WTC11 (cell line): Measurements from ENCODE around the gene HPN. TPM values are rescaled to one million over a fixed set of nuclear protein-coding genes. Genes with fewer than 3 reads are reported as not detected.
"Not testable (repeated sequence)": the region's sequence is repeated elsewhere in the genome, so short reads cannot be mapped to it uniquely, and the experiment has no call there.

Experiments used
- ATAC-seq: fragments of 200-7000 bp; cut with Tn5 transposase; 2 replicates; pipeline ENCODE4 v1.10.0; 2021; ENCODE audit warnings: mild to moderate bottlenecking, moderate library complexity
- CTCF ChIA-PET: fragments of 300-600 bp; sonication (Branson Sonifier 250); formaldehyde crosslinking; loops from one replicate; lab custom pipeline; 2021; ENCODE audit warnings: antibody characterized with exemption; lab: Charles Lee
- POLR2A ChIA-PET: fragments of 350-600 bp; sonication (Branson Sonifier 250); formaldehyde crosslinking; loops from one replicate; lab custom pipeline; 2021; ENCODE audit warnings: antibody characterized with exemption; lab: Charles Lee
- DNase-seq: peaks from one replicate; pipeline ENCODE4 v3.0.0; 2021; ENCODE audit warnings: low spot score
- H3K27ac Mint-ChIP-seq: 2 replicates; pipeline ENCODE4 v1.8.0; 2021; ENCODE audit warnings: mixed read lengths
- H3K27me3 Mint-ChIP-seq: 2 replicates; pipeline ENCODE4 v1.8.0; 2021; ENCODE audit warnings: low read depth, mild to moderate bottlenecking, moderate library complexity, mixed read lengths
- H3K36me3 Mint-ChIP-seq: 2 replicates; pipeline ENCODE4 v1.8.0; 2021; ENCODE audit warnings: mixed read lengths
- H3K4me1 Mint-ChIP-seq: 2 replicates; pipeline ENCODE4 v1.8.0; 2022; ENCODE audit warnings: mixed read lengths
- H3K4me3 Mint-ChIP-seq: 2 replicates; pipeline ENCODE4 v1.8.0; 2021; ENCODE audit warnings: mild to moderate bottlenecking, moderate library complexity, mixed read lengths
- H3K9me3 Mint-ChIP-seq: 2 replicates; pipeline ENCODE4 v1.8.0; 2021; ENCODE audit warnings: mixed read lengths
- MYBL2 ChIP-seq: sonication (generic); formaldehyde crosslinking; IDR thresholded peaks from 2 replicates; pipeline ENCODE4 v1.8.1; 2023; ENCODE audit warnings: mild to moderate bottlenecking, moderate library complexity, missing genetic modification reagents
- SP1 ChIP-seq: sonication (generic); formaldehyde crosslinking; conservative IDR thresholded peaks from 2 replicates; pipeline ENCODE4 v1.8.1; 2022; ENCODE audit warnings: missing genetic modification reagents
- TEAD1 ChIP-seq: sonication (generic); formaldehyde crosslinking; IDR thresholded peaks from 2 replicates; pipeline ENCODE4 v1.8.0; 2022; ENCODE audit warnings: mild to moderate bottlenecking, missing genetic modification reagents
- ZNF121 ChIP-seq: sonication (generic); formaldehyde crosslinking; IDR thresholded peaks from 2 replicates; pipeline ENCODE4 v1.8.0; 2023; ENCODE audit warnings: missing genetic modification reagents
- ZNF232 ChIP-seq: sonication (generic); formaldehyde crosslinking; IDR thresholded peaks from 2 replicates; pipeline ENCODE4 v1.8.0; 2022; ENCODE audit warnings: mild to moderate bottlenecking, missing genetic modification reagents
- ZNF416 ChIP-seq: fragments of 250-450 bp; sonication (Bioruptor Pico); IDR thresholded peaks from 2 replicates; pipeline ENCODE4 v1.9.0; 2021; ENCODE audit warnings: mild to moderate bottlenecking, inconsistent platforms
- total RNA-seq: library from RNA; stranded (reverse); gene quantifications from 3 replicates; pipeline ENCODE4 v1.2.3, GENCODE V29; 2021
- TF ChIP-seq, protein P1 (sequence below): fragments of 200-600 bp; IDR thresholded peaks from 2 replicates; pipeline ENCODE4 v1.8.0; 2022; ENCODE audit warnings: antibody characterized with exemption
- TF ChIP-seq, protein P2 (sequence below): sonication (generic); formaldehyde crosslinking; IDR thresholded peaks from 2 replicates; pipeline ENCODE4 v1.8.1; 2023; ENCODE audit warnings: mild to moderate bottlenecking, missing genetic modification reagents
- TF ChIP-seq, protein P3 (sequence below): sonication (generic); formaldehyde crosslinking; IDR thresholded peaks from 2 replicates; pipeline ENCODE4 v1.8.1; 2023; ENCODE audit warnings: mild to moderate bottlenecking, moderate library complexity, missing genetic modification reagents
- TF ChIP-seq, protein P4 (sequence below): sonication (generic); formaldehyde crosslinking; IDR thresholded peaks from 2 replicates; pipeline ENCODE4 v1.8.1; 2023; ENCODE audit warnings: mild to moderate bottlenecking, missing genetic modification reagents, moderate library complexity
- TF ChIP-seq, protein P5 (sequence below): sonication (generic); formaldehyde crosslinking; IDR thresholded peaks from 2 replicates; pipeline ENCODE4 v1.8.0; 2023; ENCODE audit warnings: missing genetic modification reagents, mild to moderate bottlenecking, borderline replicate concordance
- TF ChIP-seq, protein P6 (sequence below): sonication (generic); formaldehyde crosslinking; IDR thresholded peaks from 2 replicates; pipeline ENCODE4 v1.8.1; 2022; ENCODE audit warnings: mild to moderate bottlenecking, moderate library complexity, missing genetic modification reagents

The HPN gene
- total RNA-seq, 1 experiment from 2014 or later, result 20.8 TPM

DNA sequence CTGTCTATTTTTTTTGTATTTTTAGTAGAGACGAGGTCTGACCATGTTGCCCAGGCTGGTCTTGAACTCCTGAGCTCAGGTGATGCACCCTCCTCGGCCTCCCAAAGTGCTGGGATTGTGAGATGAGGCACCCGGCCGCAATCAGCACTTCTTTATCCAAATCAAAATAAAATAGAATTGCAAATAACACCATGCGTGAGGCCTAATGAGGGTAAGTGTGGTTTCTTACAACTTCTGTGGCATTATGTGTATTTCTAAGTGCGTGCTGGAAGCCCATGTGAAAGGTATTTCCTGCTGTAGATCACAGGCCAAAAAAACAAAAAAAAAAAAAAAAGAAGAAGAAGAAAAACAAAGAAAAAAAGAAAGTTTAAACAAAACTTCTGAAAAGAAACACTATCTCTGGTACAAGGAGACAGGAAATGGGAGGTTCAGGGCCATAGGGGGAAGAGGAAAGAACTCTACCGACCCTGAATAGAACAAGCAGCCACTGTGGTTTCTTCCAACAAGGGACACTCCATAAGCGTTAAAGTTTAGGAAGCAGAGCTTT is 44.4 kb upstream of the HPN start:
- Mint-ChIP-seq H3K36me3 (peaks cover 8% of the 10 kb centered on the region), H3K9me3 (no peaks in the 10 kb centered on the region), H3K4me3 (peak overlapping the region; percentile 15; the same call in 1 of the 2 replicates), H3K27me3 (peaks cover 2% of the 10 kb centered on the region; the same call in 1 of the 2 replicates), H3K27ac (peak overlapping the region; percentile 86), H3K4me1 (peaks cover 51% of the 10 kb centered on the region)
- ATAC-seq (no peak), DNase-seq (no peak)
- CTCF ChIA-PET, result interaction anchor here (0.7 to 1.7 kb wide), 3 partner anchors 16 to 70 kb away, joined by 3 to 9 read pairs (median 6); no protein-coding TSS in a partner anchor
- TF ChIP-seq, protein P1, sequence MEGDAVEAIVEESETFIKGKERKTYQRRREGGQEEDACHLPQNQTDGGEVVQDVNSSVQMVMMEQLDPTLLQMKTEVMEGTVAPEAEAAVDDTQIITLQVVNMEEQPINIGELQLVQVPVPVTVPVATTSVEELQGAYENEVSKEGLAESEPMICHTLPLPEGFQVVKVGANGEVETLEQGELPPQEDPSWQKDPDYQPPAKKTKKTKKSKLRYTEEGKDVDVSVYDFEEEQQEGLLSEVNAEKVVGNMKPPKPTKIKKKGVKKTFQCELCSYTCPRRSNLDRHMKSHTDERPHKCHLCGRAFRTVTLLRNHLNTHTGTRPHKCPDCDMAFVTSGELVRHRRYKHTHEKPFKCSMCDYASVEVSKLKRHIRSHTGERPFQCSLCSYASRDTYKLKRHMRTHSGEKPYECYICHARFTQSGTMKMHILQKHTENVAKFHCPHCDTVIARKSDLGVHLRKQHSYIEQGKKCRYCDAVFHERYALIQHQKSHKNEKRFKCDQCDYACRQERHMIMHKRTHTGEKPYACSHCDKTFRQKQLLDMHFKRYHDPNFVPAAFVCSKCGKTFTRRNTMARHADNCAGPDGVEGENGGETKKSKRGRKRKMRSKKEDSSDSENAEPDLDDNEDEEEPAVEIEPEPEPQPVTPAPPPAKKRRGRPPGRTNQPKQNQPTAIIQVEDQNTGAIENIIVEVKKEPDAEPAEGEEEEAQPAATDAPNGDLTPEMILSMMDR, result no peak
- TF ChIP-seq, protein P2, sequence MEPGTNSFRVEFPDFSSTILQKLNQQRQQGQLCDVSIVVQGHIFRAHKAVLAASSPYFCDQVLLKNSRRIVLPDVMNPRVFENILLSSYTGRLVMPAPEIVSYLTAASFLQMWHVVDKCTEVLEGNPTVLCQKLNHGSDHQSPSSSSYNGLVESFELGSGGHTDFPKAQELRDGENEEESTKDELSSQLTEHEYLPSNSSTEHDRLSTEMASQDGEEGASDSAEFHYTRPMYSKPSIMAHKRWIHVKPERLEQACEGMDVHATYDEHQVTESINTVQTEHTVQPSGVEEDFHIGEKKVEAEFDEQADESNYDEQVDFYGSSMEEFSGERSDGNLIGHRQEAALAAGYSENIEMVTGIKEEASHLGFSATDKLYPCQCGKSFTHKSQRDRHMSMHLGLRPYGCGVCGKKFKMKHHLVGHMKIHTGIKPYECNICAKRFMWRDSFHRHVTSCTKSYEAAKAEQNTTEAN (CRISPR knock-in tag), result no peak
- TF ChIP-seq, protein P3, sequence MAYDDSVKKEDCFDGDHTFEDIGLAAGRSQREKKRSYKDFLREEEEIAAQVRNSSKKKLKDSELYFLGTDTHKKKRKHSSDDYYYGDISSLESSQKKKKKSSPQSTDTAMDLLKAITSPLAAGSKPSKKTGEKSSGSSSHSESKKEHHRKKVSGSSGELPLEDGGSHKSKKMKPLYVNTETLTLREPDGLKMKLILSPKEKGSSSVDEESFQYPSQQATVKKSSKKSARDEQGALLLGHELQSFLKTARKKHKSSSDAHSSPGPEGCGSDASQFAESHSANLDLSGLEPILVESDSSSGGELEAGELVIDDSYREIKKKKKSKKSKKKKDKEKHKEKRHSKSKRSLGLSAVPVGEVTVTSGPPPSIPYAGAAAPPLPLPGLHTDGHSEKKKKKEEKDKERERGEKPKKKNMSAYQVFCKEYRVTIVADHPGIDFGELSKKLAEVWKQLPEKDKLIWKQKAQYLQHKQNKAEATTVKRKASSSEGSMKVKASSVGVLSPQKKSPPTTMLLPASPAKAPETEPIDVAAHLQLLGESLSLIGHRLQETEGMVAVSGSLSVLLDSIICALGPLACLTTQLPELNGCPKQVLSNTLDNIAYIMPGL, result no peak
- TF ChIP-seq, protein P4, sequence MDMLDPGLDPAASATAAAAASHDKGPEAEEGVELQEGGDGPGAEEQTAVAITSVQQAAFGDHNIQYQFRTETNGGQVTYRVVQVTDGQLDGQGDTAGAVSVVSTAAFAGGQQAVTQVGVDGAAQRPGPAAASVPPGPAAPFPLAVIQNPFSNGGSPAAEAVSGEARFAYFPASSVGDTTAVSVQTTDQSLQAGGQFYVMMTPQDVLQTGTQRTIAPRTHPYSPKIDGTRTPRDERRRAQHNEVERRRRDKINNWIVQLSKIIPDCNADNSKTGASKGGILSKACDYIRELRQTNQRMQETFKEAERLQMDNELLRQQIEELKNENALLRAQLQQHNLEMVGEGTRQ (CRISPR knock-in tag), result no peak
- POLR2A ChIA-PET, result interaction anchor here (0.7 kb wide), 4 partner anchors 37 to 932 kb away, joined by 3 to 7 read pairs (median 4); partner anchors contain the start of gene ZNF302

DNA sequence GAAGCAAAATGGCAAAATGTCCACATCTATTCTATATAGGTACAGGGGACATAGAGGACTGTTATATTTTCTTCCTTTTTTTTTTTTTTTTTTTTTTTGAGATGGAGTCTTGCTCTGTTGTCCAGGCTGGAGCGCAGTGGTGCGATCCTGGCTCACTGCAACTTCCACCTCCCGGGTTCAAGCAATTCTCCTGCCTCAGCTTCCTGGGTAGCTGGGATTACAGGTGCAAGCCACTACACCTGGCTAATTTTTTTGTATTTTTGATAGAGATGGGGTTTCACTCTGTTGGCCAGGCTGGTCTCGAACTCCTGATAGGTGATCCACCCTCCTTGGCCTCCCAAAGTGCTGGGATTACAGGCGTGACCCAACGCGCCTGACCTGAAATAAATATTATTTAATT is 43.3 kb upstream of the HPN start:
- ChIA-PET POLR2A (interaction anchor here (1.5 kb wide), 1 partner anchor 13 kb away, joined by 6 read pairs; no protein-coding TSS in a partner anchor), CTCF (interaction anchor here (2.1 to 2.9 kb wide), 2 partner anchors 24 to 159 kb away, joined by 7 to 17 read pairs; no protein-coding TSS in a partner anchor)
- not testable (repeated sequence) for DNase-seq, ATAC-seq, H3K4me3 Mint-ChIP-seq, H3K27ac Mint-ChIP-seq, H3K27me3 Mint-ChIP-seq, H3K9me3 Mint-ChIP-seq
- Mint-ChIP-seq H3K36me3 (peaks cover 17% of the 10 kb centered on the region), H3K4me1 (peaks cover 61% of the 10 kb centered on the region)
- TF ChIP-seq ZNF121 (CRISPR knock-in tag), result peak; percentile 75; the same call in 1 of the 2 replicates

DNA sequence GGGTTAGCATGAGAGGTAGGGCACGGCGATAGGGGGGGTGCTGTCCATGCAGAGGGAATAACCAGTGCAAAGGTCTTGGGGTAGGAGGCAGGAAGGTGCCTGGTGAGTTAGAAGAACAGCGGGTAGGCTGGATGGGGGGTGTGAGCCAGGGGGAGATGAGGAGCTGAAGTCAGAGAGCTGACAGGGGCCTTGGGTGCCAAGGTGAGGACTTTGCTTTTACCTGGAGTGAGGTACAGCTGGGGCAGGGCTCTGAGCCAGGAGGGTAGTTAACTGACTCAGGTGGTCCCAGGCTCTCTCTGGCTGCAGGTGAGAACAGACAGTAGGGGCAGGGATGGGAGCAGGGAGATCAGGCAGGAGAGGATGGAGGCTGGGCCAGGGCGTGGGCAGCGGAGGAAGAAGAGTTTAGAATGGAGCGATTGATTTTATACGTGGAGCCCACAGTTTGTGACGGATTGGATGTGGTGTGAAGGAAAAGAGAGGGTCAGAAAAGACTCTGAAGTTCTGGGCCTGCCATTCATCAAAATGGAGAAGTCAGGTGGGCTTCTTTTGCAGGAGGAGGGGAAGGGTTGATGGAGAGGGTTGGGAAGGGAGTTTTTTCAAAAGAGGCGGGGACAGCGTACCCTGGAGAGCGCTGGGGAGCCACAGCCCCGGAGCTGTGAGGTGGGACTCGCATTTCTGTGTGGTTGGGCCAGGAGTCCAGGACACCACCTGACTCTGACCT is 42.6 kb upstream of the HPN start:
- Mint-ChIP-seq H3K9me3 (no peaks in the 10 kb centered on the region), H3K27me3 (peaks cover under 1% of the 10 kb centered on the region; the same call in 1 of the 2 replicates), H3K36me3 (peaks cover 17% of the 10 kb centered on the region), H3K27ac (peak overlapping the region; percentile 94), H3K4me1 (peaks cover 65% of the 10 kb centered on the region), H3K4me3 (peak overlapping the region; percentile 70)
- CTCF ChIA-PET, result interaction anchor here (1.0 to 4.0 kb wide), 7 partner anchors 14 to 160 kb away, joined by 3 to 17 read pairs (median 7); no protein-coding TSS in a partner anchor
- POLR2A ChIA-PET, result interaction anchor here (0.6 to 1.5 kb wide), 9 partner anchors 13 to 1115 kb away, joined by 3 to 6 read pairs (median 4); partner anchors contain the start of gene ZNF302
- peak; percentile 43 for ATAC-seq
- DNase-seq, result no peak
- TF ChIP-seq, protein P4 (CRISPR knock-in tag), result no peak; the same call in 1 of the 2 replicates
- peak; percentile 21; the same call in 1 of the 2 replicates for TF ChIP-seq SP1 (CRISPR knock-in tag)
- TF ChIP-seq, protein P5, sequence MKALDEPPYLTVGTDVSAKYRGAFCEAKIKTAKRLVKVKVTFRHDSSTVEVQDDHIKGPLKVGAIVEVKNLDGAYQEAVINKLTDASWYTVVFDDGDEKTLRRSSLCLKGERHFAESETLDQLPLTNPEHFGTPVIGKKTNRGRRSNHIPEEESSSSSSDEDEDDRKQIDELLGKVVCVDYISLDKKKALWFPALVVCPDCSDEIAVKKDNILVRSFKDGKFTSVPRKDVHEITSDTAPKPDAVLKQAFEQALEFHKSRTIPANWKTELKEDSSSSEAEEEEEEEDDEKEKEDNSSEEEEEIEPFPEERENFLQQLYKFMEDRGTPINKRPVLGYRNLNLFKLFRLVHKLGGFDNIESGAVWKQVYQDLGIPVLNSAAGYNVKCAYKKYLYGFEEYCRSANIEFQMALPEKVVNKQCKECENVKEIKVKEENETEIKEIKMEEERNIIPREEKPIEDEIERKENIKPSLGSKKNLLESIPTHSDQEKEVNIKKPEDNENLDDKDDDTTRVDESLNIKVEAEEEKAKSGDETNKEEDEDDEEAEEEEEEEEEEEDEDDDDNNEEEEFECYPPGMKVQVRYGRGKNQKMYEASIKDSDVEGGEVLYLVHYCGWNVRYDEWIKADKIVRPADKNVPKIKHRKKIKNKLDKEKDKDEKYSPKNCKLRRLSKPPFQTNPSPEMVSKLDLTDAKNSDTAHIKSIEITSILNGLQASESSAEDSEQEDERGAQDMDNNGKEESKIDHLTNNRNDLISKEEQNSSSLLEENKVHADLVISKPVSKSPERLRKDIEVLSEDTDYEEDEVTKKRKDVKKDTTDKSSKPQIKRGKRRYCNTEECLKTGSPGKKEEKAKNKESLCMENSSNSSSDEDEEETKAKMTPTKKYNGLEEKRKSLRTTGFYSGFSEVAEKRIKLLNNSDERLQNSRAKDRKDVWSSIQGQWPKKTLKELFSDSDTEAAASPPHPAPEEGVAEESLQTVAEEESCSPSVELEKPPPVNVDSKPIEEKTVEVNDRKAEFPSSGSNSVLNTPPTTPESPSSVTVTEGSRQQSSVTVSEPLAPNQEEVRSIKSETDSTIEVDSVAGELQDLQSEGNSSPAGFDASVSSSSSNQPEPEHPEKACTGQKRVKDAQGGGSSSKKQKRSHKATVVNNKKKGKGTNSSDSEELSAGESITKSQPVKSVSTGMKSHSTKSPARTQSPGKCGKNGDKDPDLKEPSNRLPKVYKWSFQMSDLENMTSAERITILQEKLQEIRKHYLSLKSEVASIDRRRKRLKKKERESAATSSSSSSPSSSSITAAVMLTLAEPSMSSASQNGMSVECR, result no peak
- TF ChIP-seq TEAD1, result 0 out of 2 replicates have a peak, but pooled peaks have one; percentile 11
- TF ChIP-seq, protein P6, sequence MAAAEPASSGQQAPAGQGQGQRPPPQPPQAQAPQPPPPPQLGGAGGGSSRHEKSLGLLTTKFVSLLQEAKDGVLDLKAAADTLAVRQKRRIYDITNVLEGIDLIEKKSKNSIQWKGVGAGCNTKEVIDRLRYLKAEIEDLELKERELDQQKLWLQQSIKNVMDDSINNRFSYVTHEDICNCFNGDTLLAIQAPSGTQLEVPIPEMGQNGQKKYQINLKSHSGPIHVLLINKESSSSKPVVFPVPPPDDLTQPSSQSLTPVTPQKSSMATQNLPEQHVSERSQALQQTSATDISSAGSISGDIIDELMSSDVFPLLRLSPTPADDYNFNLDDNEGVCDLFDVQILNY (CRISPR knock-in tag), result no peak
- no peak for TF ChIP-seq ZNF416 (CRISPR knock-in tag)
- 0 out of 2 replicates have a peak, but pooled peaks have one; percentile 9 for TF ChIP-seq ZNF232 (CRISPR knock-in tag)
- 0 out of 2 replicates have a peak, but pooled peaks have one; percentile 6 for TF ChIP-seq MYBL2 (CRISPR knock-in tag)
- TF ChIP-seq, protein P1, result no peak
